ENCODE measurements around the gene CACNA1D. TPM values are rescaled to one million over a fixed set of nuclear protein-coding genes. Genes with fewer than 3 reads are reported as not detected.
A peak's percentile ranks its signal among the peaks of the same experiment; 100 is the strongest.

Gene CACNA1D
- total and polyA plus RNA-seq, 2 experiments from 2014 or later = 5.2 to 27.8 TPM

DNA sequence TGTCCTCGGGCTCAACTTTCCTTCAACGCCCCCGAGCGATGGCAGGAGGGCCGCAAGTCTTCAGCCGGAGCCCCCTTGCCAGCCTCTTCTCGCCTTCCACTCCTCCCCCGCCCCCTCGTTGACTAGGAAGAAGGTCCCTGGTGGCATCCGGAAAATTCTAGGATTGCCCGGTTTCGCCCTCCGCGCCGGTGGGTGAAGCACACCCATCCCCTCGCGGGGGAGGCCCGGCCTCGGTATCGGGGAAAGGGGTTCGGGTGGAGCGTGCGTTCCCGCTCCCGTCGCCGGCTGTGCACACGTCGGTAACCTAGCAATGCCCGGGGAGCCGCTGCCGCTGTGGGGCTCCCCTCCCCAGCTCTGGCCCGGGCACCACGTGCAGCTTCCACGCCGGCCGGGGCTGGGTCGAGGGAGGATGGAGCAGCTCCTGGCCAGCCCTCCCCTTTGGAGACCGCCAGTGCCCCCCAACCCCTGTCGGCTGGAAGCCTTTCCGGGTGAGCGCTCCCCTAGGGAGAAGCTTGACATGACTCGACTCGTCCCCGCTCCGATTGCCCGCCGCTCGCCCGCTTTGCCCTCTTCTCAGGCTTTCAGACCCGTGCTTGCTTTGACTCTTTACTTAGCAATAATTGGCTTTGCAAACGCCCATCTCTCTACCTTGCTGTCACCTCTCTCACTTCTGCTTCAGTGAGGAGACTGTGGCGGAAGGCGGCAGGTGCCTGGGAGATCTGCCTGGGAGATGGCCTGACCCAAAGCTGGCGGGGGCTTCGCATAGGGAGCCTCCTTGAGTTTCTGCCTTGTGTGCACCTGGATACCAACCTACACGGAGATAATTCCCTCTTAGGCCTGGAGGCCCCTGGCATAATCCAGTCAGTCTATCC is 1.3 kb downstream of the CACNA1D start:
- Histone ChIP-seq H2AFZ (peak overlapping the region; percentile 55), H3K4me3 (peak overlapping the region; percentile 54), H3K27me3 (peaks cover 17% of the 10 kb centered on the region), H4K20me1 (ENCODE audit: insufficient read depth, poor library complexity, severe bottlenecking) (no peaks in the 10 kb centered on the region), H3K79me2 (no peaks in the 10 kb centered on the region), H3K27ac (no peak overlapping the region), H3K9me3 (ENCODE audit: low read depth) (no peaks in the 10 kb centered on the region), H3K36me3 (replicated peaks; ENCODE audit: insufficient read depth, low read depth) (no peaks in the 10 kb centered on the region), H3K4me2 (peak overlapping the region; percentile 98), H3K4me1 (ENCODE audit: insufficient read depth) (peaks cover 30% of the 10 kb centered on the region), H3K9me2 (replicated peaks; ENCODE audit: insufficient read depth) (no peaks in the 10 kb centered on the region)
- DNase-seq (ENCODE audit: low spot score) = peak; percentile 42
- TF ChIP-seq EZH2phosphoT487 (IDR thresholded peaks at IDR 0.05; ENCODE audit: low read depth, severe bottlenecking, unreplicated experiment) (no peak), EZH2 (IDR thresholded peaks at IDR 0.05; ENCODE audit: borderline replicate concordance) (peak; percentile 83)
- 11% methylated on average over 47 of the region's 57 CpGs for WGBS (ENCODE audit: low lambda C conversion rate, missing lambda C conversion rate)

DNA sequence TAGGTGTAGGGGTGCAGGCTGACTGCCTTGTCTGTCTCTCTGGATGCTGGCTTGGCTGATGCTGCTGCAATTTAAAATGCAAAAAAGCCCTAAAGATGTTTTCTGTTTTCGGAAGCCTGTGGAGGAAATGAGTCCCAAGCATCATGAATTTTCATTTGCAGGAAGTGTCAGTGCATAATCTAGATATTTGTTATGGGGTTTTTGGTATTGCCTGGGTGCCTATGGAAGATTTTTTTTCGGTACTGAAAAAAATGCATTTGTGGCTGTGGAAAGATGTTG is 1.9 kb downstream of the CACNA1D start:
- H3K79me2 ChIP-seq = no peaks in the 10 kb centered on the region
- H3K9me2 ChIP-seq (replicated peaks; ENCODE audit: insufficient read depth) = no peaks in the 10 kb centered on the region
- H3K27ac ChIP-seq = no peak overlapping the region
- H3K4me1 ChIP-seq (ENCODE audit: insufficient read depth) = peaks cover 29% of the 10 kb centered on the region
- DNase-seq (ENCODE audit: low spot score) = no peak
- TF ChIP-seq CTCF (IDR thresholded peaks at IDR 0.05; ENCODE audit: poor library complexity) = no peak
- no peak for TF ChIP-seq EZH2phosphoT487 (IDR thresholded peaks at IDR 0.05; ENCODE audit: low read depth, severe bottlenecking, unreplicated experiment)
- TF ChIP-seq EZH2 (IDR thresholded peaks at IDR 0.05; ENCODE audit: borderline replicate concordance) = no peak
- WGBS (ENCODE audit: low lambda C conversion rate, missing lambda C conversion rate) = 83% methylated on average over 2 of the region's 2 CpGs
- no peaks in the 10 kb centered on the region for H3K9me3 ChIP-seq (ENCODE audit: low read depth)
- peak overlapping the region; percentile 98 for H3K4me2 ChIP-seq
- H4K20me1 ChIP-seq (ENCODE audit: insufficient read depth, poor library complexity, severe bottlenecking) = no peaks in the 10 kb centered on the region
- H3K36me3 ChIP-seq (replicated peaks; ENCODE audit: insufficient read depth, low read depth) = no peaks in the 10 kb centered on the region
- H2AFZ ChIP-seq = no peak overlapping the region
- peaks cover 17% of the 10 kb centered on the region for H3K27me3 ChIP-seq
- no peak overlapping the region for H3K4me3 ChIP-seq

- H3K27me3 ChIP-seq = peaks cover 17% of the 10 kb centered on the region
- H3K27ac ChIP-seq = no peak overlapping the region
- WGBS (ENCODE audit: low lambda C conversion rate, missing lambda C conversion rate) = 88% methylated on average over 5 of the region's 5 CpGs
- no peaks in the 10 kb centered on the region for H3K9me2 ChIP-seq (replicated peaks; ENCODE audit: insufficient read depth)
- H3K4me3 ChIP-seq = no peak overlapping the region
- no peaks in the 10 kb centered on the region for H3K36me3 ChIP-seq (replicated peaks; ENCODE audit: insufficient read depth, low read depth)
- no peaks in the 10 kb centered on the region for H3K9me3 ChIP-seq (ENCODE audit: low read depth)
- H3K79me2 ChIP-seq = no peaks in the 10 kb centered on the region
- DNase-seq (ENCODE audit: low spot score) = no peak
- no peaks in the 10 kb centered on the region for H4K20me1 ChIP-seq (ENCODE audit: insufficient read depth, poor library complexity, severe bottlenecking)
- peaks cover 24% of the 10 kb centered on the region for H3K4me1 ChIP-seq (ENCODE audit: insufficient read depth)
- TF ChIP-seq EZH2phosphoT487 (IDR thresholded peaks at IDR 0.05; ENCODE audit: low read depth, severe bottlenecking, unreplicated experiment) = no peak
- TF ChIP-seq EZH2 (IDR thresholded peaks at IDR 0.05; ENCODE audit: borderline replicate concordance) = no peak
- TF ChIP-seq CTCF (IDR thresholded peaks at IDR 0.05; ENCODE audit: poor library complexity) = no peak
- H2AFZ ChIP-seq = no peak overlapping the region
- peak overlapping the region; percentile 98 for H3K4me2 ChIP-seq
Observed at GRCh38 chr3:53496984-53497383, 2.6 kb downstream of the CACNA1D start.

DNA sequence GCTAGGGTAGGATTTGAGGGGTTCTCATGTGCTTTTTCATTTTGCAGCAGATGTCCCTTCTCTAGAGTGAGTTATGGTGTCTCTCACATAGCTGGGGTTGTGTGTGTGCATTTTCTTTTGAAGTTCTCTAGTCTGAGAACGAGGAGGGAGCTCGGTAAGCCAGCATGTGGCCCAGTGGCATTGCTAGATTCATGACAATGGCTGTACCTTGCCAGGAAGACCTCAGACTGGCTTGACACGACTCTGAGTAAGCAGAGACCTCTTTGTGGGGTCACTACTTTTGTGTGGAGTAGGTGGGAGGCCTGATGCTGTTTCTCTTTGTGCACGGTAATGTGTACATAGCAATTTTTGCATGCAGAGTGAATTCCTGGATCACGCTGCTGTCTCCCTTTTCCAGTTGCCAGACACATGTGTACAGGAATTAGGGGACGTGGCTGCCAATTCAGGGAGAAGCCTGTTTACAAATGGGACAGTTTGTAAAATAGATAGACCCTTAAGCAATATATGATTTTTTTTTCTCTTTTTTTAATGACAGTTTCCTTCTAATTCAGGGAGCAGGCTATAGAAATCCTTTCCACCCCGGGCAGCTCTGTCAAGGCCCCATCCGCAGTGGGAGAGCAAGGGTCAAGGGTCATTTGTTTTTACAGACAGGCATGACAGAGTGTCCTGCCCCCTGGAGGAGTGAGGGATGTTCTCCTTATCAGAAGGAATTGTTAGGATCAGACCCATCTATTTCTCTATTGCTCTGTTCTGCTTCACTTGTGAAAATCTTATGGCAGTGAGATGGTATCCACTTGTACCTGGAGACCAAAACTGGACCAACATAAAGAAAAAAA is 4.6 kb downstream of the CACNA1D start:
- WGBS (ENCODE audit: low lambda C conversion rate, missing lambda C conversion rate) = 53% methylated on average over 8 of the region's 8 CpGs
- peak; percentile 41 for DNase-seq (ENCODE audit: low spot score)
- Histone ChIP-seq H3K27me3 (peaks cover 17% of the 10 kb centered on the region), H3K4me1 (ENCODE audit: insufficient read depth) (peaks cover 24% of the 10 kb centered on the region), H3K27ac (peak overlapping the region; percentile 14), H2AFZ (no peak overlapping the region), H3K9me2 (replicated peaks; ENCODE audit: insufficient read depth) (no peaks in the 10 kb centered on the region), H3K79me2 (no peaks in the 10 kb centered on the region), H3K9me3 (ENCODE audit: low read depth) (no peaks in the 10 kb centered on the region), H3K4me2 (no peak overlapping the region), H3K36me3 (replicated peaks; ENCODE audit: insufficient read depth, low read depth) (no peaks in the 10 kb centered on the region), H3K4me3 (no peak overlapping the region), H4K20me1 (ENCODE audit: insufficient read depth, poor library complexity, severe bottlenecking) (no peaks in the 10 kb centered on the region)
- peak; percentile 19 for TF ChIP-seq CTCF (IDR thresholded peaks at IDR 0.05; ENCODE audit: poor library complexity)
- TF ChIP-seq EZH2 (IDR thresholded peaks at IDR 0.05; ENCODE audit: borderline replicate concordance) = no peak
